Activated CD8-positive, alpha-beta memory T cell treated with anti-CD3 and anti-CD28 coated beads, Interleukin-2, amount 50 U/mL, for 24 hours (primary cell): ENCODE data around the gene SDSL.

Experiments
- DNase-seq: peaks from one replicate; pipeline ENCODE4 v3.0.0-alpha.2; 2020; ENCODE audit errors: extremely low read depth

The SDSL gene

DNA sequence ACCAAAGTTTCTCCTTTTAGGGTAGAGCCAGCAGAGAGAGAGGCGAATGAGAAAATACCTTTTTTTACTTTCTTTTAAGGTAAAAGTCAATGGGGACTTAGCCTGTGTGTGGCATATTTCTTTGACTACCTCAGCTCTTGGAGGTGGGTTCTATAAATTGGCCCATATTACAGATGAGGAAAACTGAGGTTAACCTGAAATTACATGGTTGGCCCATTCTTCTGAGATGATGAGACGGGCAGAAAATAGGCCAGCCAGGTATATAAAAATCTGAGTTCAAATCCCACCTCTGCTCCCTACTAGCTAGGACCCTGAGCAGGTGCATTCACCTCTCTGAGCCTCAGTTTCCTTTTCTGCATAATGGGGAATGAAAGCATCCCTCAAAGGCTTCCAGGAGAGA is 27.1 kb downstream of the SDSL start:
- DNase-seq, result no peak

DNA sequence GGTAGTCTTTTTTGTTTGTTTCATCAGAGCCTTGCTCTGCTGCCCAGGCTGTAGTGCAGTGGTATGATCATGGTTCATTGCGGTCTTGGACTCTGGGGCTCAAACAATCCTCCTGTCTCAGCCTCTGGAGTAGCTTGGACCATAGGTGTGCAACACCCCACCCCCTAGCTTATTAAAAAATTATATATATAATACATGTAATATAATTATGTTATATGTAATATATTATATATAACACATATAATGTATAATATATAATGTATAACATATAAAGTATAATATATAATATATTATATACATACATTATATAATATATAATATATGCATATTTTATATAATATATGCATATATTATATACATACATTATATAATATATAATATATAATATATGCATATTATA is 27.7 kb downstream of the SDSL start:
- no peak for DNase-seq

DNA sequence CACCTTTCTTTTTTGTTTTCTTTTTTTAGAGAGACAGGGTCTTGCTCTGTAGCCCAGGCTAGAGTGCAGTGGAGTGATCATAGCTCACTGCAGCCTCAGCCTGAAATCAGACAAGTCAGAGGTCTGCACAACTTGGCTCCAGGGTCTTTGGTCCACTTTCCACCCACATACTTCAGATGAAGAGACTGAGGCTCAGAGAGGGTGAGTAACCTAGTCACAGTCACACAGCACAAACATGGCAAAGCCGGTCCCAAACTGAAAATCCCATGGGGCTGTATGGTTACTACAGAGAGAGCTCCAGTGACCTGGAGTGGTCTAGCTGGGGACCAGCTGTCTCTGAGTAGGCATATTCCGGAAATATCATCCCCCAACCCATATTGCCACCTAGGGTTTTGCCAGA is 30.3 kb downstream of the SDSL start:
- no peak for DNase-seq

DNA sequence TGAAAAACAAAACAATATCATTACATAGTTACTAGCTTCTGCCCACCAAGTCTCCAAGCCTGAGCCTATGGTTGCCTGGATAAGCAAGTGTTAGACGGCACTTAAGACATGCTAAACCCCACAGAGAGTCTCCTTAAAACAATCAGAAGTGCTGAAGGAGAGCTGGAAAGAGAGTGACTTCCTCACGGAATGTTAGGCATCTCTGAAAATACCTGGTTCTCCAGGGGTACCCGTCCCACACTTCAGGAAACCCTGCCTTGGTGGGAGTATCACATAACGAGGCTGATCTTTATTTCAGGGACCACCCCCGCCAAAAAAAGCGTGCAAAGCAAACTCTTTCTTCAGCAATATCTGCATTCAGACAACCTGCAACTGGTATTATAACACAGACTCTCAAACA is 31.1 kb downstream of the SDSL start:
- no peak for DNase-seq

DNA sequence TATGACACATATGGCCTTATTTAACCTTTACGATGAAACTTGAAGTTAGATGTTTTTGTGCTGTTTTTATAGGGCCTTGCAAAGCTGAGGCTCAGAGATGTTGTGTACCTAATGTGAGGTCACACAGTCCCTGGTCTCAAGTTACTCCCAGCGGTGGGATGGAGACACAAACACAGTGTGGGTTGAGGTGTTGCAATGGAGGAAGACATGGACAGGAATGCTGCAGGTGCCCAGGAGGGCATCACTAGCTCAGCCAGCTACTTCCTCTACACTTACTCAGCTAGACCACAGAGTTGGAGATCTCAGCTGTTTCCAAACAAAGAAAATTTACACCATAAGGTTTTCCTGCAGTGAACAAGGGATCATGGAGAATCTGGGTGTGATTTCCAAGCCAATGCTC is 34.0 kb downstream of the SDSL start:
- no peak for DNase-seq

DNA sequence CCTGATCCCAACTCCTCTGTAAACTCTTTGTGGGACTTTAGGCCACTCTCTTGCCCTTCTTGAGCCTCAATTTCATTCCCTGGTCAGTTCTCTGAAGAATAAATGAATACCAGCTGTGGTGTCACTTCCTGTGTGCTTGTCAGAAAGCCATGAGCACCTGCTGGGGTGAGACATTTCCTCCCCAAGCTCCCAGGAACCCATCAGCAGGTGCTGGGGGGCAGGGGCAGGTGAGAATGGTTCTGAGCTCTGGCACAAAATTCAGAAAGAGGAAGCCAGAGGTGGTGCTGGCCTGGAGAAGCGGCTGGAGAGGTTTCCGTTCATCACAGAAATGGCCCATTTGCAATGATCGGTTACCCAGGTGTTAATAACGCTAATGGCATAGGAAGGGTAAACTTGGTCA is 34.6 kb downstream of the SDSL start:
- DNase-seq, result no peak

DNA sequence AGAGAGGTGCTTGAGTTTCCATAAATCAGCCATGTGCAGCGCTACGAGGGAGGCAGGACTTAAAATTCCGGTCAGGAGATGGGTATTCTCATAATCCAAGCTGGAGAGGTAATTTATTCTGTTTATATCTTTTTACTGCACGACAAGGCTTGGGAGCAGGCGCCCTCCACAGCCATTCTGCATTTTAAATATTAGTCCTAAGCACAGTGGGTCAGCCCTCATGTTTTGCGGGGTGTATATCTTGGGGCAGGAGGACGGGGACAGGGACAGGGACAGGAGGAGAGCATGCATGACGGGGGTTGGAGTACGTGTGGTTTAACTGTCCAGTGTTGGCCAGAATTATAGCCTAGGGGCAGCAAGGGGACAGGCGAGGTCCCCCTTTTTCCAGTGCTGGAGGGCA is 35.0 kb downstream of the SDSL start:
- DNase-seq, result no peak

DNA sequence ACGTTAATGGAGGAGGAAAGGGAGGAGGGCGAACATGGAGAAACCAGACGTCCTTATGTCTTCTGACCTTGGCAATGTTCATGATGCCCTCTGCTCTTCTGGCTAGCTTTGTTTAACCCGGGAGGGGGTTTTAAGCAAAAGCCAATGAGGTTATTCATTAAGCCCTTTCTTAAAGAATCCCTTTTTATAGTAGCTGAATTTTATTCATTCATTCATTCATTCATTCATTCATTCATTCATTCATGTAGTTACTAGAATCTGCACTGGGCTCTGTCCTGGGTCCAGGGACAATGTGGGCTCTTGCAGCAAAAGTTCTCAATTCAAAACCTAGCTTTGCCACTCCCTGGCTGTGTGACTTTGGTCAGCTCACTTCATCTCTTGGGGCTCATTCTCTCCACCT is 35.5 kb downstream of the SDSL start:
- no peak for DNase-seq

DNA sequence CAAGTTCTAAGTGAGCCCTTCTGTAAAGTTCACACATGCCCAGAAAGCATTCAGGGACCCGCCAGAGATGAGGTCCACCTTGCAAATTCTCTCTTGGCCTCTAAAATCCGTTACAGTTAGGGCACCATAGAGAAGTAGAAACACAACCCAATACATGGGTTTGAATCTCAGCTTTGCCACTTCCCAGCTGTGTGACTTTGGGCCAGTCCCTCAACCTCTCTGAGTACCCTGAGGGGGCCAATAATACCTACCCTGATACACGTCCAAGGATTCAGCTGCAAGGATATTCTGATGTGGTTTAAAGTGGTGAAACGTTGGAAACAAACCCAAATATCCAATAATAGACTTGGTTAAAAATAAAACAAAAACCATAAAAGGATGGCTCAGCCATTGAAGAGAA is 37.8 kb downstream of the SDSL start:
- no peak for DNase-seq

DNA sequence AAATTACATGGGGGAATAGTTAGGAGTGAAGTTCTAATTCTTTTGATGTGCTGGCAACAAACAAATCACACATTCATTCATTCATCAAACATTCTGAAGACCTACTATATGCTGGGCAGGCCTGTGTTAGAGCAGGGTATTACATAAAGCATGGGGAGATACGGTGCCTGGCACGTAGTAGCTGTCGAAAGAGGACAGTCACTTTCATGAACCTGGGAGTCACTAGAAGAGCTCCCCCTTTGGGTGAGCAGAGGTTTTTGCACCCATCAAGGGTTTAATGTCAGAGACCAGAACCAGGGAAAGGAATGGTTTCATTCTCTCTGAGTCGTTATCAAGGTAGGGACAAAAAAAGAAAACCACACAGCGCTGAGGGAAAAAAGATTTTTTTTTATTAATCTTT is 39.5 kb downstream of the SDSL start:
- no peak for DNase-seq

DNA sequence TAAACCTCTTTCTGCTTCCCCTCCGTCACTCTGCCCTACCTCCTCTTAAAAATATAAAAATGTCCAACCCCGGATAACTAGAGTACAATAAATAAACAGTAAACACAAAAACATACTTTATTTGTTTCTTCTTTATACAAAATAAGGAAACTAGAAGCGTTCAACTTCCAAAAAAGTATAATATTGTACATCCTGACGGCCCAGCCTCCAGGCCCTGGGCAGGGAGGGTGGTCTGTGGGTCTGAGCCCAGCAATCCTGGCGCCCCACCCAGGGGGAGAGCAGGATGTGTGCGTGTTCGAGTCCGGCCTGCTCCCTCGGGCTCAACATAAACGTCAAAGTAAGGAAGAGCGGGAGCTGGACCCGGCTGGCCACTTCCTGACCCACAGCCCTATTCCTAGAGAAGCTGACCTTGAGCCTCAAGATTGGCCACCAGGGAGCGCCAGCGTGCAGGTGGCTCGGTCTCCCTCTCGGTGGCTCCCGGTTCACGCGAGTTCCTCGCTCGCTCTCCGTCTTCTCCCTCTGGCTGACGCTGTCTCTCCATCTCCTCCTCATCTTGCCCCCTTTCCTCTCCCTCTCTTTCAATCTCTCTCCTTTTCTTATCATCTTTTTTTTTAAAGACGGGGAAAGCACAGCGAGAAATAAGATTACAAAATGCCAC is 40.1 kb downstream of the SDSL start:
- peak; percentile 26 for DNase-seq

DNA sequence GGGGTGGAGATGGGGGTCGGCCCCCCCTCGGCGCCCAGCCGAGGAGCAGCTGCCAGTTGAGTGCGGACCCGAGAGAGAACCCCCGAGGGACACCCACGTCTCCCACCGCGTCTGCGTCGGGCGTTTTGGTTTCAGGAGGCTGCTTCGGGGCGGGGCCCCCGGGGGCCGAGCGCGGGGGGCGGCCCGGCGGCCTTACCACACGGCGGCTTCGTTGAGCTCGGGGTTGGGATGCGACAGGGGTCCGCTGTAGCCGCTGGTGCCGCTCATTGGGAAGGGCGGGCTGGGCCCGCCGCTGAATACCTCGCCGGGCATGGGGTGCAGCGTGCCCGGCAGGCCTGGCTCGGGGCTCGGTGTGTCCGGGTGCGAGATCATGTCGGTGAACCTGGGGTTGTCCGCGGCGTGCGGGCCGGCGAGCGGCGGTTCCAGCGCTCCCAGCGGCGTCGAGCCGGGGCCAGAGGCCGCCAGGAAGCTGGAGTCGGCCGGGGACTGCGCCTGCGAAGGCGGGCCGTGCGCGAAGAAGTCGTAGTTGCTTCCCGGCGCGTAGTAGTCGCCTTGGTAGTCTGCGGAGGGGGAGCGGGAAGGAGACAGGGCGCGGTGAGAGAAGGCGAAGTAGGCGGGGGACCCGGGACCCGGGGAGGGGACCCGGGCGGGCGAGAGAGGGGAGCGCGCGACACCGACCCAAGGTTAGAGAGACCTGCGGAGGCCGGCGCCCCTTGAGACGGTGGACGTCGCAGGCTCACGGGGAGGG is 41.0 kb downstream of the SDSL start:
- no peak for DNase-seq

DNA sequence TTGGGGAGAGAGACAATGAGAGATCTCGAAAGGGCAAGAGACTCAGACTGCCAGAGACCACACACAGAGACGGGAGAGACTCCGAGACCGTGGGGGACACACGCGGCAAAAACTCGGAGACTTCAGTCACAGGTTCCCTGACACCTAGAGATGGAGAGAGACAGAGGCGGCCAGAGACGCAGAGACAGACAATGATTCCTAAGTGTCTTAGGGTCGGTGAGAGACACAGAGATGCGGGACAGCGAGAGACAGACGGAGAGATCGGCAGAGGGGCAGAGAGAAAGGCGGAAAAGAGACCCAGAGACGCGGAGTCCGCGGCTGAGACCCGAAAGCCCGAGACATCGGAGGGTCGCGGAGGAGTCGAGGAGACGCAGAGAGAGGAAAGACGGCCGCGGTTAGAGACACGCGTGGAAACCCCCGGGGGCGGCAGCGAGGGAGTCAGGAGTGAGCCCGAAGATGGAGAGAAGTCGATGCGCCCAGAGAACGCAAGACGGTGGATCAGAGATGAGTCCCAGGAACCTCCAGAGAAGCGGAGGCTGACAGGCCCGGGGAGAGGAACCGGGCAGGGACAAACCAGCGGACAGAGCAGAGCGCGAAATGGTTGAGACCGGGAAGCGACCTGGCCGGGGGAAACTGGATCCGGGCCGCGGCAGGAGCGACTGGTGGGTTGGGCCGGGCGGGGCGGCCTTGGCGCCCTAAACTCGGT is 41.7 kb downstream of the SDSL start:
- no peak for DNase-seq

DNA sequence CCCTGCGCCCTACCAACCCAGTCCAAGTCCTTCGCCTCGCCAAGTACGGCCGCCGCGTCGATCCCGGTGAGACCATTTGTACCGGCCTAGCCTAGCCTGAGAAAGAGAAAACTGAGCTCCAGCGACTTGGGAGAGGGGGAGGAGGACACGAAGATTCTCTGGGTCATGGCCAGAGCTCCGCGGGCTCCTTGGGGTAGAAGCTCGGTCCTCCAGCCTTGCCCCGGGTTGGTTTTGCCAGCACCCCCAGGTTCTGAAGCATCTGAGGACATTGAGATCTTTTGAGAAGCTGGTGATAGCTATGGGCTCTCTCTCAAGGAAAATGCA is 42.2 kb downstream of the SDSL start:
- DNase-seq, result no peak

DNA sequence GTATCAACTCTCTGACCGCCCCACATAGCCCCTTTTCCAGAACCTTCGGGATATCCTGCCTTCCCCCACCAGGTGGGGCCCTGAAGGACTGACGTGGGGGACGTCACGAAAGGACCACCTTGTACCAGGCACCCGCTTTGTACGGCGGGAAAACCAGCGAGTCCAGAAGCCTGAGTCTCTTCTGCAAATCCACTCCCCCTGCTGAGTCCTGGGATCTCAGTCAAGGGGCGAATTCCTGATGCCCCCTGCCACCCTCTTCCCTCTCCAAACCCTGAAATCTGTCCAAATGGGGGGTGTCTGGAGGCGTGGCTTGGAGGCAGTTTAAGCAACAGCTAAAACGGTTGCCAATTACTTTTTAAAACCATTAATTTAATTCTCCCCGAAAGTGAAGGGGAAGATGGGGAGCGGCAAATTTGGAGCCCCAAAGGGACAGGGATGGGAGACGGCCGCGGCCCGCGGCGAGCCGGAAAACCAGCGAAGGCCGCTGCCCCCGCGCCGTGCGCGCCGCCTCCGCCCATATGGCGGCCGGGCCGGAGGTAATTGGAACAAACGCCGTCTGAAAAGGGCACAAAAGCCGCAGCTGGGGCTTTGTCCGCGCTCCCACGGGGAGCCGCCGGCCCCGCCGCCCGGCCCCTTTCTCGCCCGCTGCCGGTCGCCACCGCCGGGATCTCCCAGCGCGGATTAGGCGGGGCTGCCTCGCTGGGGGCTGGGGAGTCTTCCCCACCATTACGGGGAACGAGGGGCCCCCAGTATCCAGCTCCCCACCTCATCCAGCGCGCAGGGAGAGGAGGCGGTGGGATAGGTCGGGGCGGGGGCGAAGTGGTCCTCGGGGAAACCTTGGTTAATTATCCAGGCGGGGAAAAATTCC is 42.9 kb downstream of the SDSL start:
- DNase-seq, result no peak

DNA sequence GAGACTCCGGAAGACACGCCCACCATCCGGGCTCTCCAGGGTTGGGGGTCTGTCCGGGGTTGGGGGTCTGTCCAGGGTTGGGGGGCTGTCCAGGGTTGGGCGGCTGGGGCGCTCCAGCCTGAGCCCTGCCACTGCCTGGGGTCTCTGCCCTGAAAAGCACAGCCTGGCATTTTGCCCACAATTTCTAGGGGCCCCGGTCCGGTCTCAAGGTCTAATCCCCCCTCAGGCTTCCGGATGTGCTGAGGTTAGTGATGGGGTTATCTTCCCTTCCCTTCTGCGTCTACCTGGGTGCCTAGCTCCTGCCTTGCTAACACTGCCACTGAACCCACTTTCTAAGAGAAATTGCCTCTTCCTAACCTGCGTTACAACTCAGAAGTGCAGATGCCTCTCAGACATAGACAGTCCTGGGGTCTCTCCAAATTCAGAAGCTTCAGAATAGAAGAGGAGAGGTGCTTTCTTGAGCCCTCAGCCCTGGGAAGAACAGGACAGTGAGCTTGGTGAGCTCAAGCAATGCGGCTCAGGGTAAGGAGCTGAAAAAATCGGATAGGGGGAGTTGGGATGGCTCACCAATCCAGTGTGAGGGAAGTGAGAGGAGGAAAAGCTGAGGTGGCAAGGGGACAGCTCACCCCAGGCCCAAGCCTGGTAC is 43.8 kb downstream of the SDSL start:
- no peak for DNase-seq

DNA sequence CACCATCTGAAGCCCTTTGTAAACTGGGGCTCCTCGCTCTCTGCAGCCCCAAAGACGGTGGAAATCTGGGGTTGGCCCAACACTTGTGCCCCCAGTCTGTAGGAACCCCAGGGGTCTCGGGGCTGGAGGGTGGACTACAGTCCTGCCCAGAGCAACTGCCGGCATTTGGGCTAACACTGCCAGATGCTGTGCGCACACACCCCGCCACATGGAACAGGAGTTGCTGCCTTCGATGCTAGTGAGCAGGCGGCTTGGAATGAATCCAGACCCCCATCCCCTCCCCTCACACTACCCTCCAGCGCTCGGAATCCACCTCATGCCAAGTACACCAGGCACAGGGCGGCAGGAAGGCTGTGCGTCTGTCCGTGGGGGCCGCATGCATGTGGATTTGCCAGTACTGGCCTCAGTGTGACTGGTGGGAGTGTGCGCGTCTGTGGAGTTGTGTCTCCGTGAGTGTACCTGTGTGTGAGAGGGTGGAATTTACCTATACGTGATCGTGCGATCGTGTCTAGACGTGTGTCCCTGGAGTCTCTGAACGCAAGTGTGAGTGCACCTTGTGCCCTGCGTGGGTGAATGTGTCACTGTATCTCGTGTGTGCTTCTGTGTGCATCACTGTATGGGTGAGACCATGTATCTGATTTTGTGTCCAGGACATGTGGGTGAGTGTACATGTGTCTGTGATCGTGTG is 44.4 kb downstream of the SDSL start:
- DNase-seq, result no peak

DNA sequence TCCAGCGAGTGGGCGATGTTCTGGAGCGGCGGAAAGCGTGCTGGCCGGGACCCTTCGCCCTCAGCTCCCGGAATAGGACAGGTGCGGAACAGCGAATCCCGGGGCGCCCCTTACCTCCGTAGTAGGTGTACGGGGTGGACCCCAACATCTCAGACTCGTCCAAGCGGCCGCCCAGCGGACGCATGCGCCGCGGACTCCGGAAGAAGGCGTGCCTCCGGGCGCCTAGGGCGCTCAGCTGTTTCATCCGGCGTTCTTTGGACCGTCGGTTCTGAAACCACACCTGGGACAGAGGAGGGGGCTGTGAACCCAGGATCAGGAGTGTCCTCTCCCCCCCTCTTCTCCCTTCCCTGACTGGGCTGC is 44.9 kb downstream of the SDSL start:
- DNase-seq, result no peak

DNA sequence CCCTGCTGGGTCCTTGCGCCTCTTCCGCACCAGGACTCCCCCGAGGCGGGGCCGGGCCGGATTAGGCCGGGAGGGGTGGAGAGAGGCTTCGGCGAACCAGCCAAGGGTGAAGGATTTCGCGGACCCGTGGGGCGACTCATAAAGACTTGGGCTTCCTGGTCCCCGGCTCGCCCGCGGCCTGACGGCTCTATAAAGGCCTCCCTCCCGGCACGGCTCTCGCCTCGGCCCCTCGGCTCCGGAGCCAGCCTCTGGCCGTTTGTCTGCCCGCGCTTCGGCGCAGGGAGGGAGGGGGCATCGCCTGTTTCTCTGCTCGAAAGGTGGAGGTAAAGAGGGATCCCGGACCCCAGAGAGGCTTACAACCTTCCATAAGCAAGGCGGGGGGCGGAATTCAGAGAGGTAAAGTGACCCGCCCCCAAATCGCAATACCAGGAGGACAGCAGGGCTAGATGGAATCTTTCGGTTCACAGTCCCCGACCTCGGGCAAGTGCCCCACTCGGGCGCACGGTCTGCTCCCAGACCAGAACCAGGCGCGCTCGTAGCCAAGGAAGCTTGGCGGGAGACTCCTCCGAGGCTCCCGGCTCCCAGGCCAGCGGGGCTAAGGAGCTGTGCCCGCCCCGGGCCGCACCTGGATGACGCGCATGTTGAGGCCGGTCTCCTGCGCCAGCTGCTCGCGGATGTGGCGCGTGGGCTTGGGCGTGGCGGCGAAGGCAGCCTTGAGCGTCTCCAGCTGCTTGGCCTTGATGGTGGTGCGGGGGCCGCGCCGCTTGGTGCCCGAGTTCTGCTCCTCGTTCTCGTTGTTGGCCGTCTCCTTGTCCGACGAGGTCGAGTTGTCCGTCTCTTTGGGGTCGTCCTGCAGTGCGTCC is 45.6 kb downstream of the SDSL start:
- DNase-seq, result no peak
